ENCODE results near the gene HOXD1. TPM values are rescaled to one million over a fixed set of nuclear protein-coding genes. Genes with fewer than 3 reads are reported as not detected.

Gene HOXD1
- total RNA-seq, 1 experiment from 2014 or later, result 0.18 TPM

- ATAC-seq (no peak), DNase-seq (ENCODE audit: low read depth, low spot score) (no peak)
- intact Hi-C loops (cut with micrococcal nuclease; ENCODE audit: unreplicated experiment), result no loop called here
- Histone ChIP-seq H3K4me1 (ENCODE audit: control insufficient read depth, insufficient read depth, low read length) (no peaks in the 10 kb centered on the region), H3K4me3 (ENCODE audit: low read depth in 2 of 2, low read length in 2 of 2) (no peak overlapping the region), H3K27me3 (ENCODE audit: control insufficient read depth, insufficient read depth, low read length) (no peaks in the 10 kb centered on the region), H3K9me3 (ENCODE audit: control insufficient read depth, insufficient read depth, low read depth, low read length) (no peaks in the 10 kb centered on the region), H3K27ac (ENCODE audit: low read length) (no peak overlapping the region), H3K36me3 (ENCODE audit: control insufficient read depth, insufficient read depth, low read length) (no peaks in the 10 kb centered on the region)
- in situ Hi-C loops (cut with HindIII; ENCODE audit: low pct_unique_long_range_greater_than_20kb, low sequenced_read_pairs), result no loop called here
- BruUV-seq (replicated peaks), result no TSS peak
- TF ChIP-seq TCF7L2 (IDR thresholded peaks at IDR 0.05; ENCODE audit: low read depth, low read length), result no peak
- POLR2A ChIA-PET, result no interaction called here
- CTCF ChIA-PET, result no interaction called here
Observed at GRCh38 chr2:176182671-176183070, 5.8 kb upstream of the HOXD1 start.

- no peaks in the 10 kb centered on the region for H3K36me3 ChIP-seq (ENCODE audit: control insufficient read depth, insufficient read depth, low read length)
- H3K9me3 ChIP-seq (ENCODE audit: control insufficient read depth, insufficient read depth, low read depth, low read length), result no peaks in the 10 kb centered on the region
- no peak for DNase-seq (ENCODE audit: low read depth, low spot score)
- H3K4me1 ChIP-seq (ENCODE audit: control insufficient read depth, insufficient read depth, low read length), result no peaks in the 10 kb centered on the region
- POLR2A ChIA-PET, result no interaction called here
- no peak for ATAC-seq
- BruUV-seq (replicated peaks), result no TSS peak
- TF ChIP-seq POLR2AphosphoS5 (IDR thresholded peaks at IDR 0.05; ENCODE audit: low read depth, low read length) (no peak), REST (IDR thresholded peaks at IDR 0.05; ENCODE audit: insufficient read depth in 1 of 2, low read depth in 2 of 2, low read length in 1 of 2) (no peak), SIN3A (IDR thresholded peaks at IDR 0.05; ENCODE audit: borderline replicate concordance, insufficient read depth, low read depth, low read length) (no peak)
- H3K27ac ChIP-seq (ENCODE audit: low read length), result no peak overlapping the region
- in situ Hi-C loops (cut with HindIII; ENCODE audit: low pct_unique_long_range_greater_than_20kb, low sequenced_read_pairs), result no loop called here
- intact Hi-C loops (cut with micrococcal nuclease; ENCODE audit: unreplicated experiment), result no loop called here
- CTCF ChIA-PET, result no interaction called here
- no peaks in the 10 kb centered on the region for H3K27me3 ChIP-seq (ENCODE audit: control insufficient read depth, insufficient read depth, low read length)
- H3K4me3 ChIP-seq (ENCODE audit: low read depth in 2 of 2, low read length in 2 of 2), result no peak overlapping the region
Observed at GRCh38 chr2:176184749-176185148, 3.7 kb upstream of the HOXD1 start.

GRCh38 chr2:176186024-176186423, 2.4 kb upstream of the HOXD1 start:
- POLR2A ChIA-PET, result no interaction called here
- Histone ChIP-seq H3K4me1 (ENCODE audit: control insufficient read depth, insufficient read depth, low read length) (no peaks in the 10 kb centered on the region), H3K36me3 (ENCODE audit: control insufficient read depth, insufficient read depth, low read length) (no peaks in the 10 kb centered on the region), H3K4me3 (ENCODE audit: low read depth in 2 of 2, low read length in 2 of 2) (no peak overlapping the region), H3K27me3 (ENCODE audit: control insufficient read depth, insufficient read depth, low read length) (peaks cover 3% of the 10 kb centered on the region; the same call in 1 of the 2 replicates), H3K27ac (ENCODE audit: low read length) (no peak overlapping the region), H3K9me3 (ENCODE audit: control insufficient read depth, insufficient read depth, low read depth, low read length) (no peaks in the 10 kb centered on the region)
- in situ Hi-C loops (cut with HindIII; ENCODE audit: low pct_unique_long_range_greater_than_20kb, low sequenced_read_pairs) (no loop called here), intact Hi-C loops (cut with micrococcal nuclease; ENCODE audit: unreplicated experiment) (no loop called here)
- no peak for DNase-seq (ENCODE audit: low read depth, low spot score)
- TF ChIP-seq REST (IDR thresholded peaks at IDR 0.05; ENCODE audit: insufficient read depth in 1 of 2, low read depth in 2 of 2, low read length in 1 of 2), result no peak
- TF ChIP-seq SIN3A (IDR thresholded peaks at IDR 0.05; ENCODE audit: borderline replicate concordance, insufficient read depth, low read depth, low read length), result no peak
- no peak for TF ChIP-seq POLR2AphosphoS5 (IDR thresholded peaks at IDR 0.05; ENCODE audit: low read depth, low read length)
- no peak for TF ChIP-seq TCF7L2 (IDR thresholded peaks at IDR 0.05; ENCODE audit: low read depth, low read length)
- TF ChIP-seq CTCF (IDR thresholded peaks at IDR 0.05), result no peak
- CTCF ChIA-PET, result no interaction called here
- ATAC-seq, result no peak
- no TSS peak for BruUV-seq (replicated peaks)
